Smooth muscle cell (in vitro differentiated cells): Measurements from ENCODE around the gene MAX. TPM values are rescaled to one million over a fixed set of nuclear protein-coding genes. Genes with fewer than 3 reads are reported as not detected.

ENCODE experiments used
- DNase-seq: peaks from one replicate; lab custom pipeline; 2025; ENCODE audit not compliant: unreplicated experiment; lab: John Stamatoyannopoulos, UW
- H2AFZ ChIP-seq: fragments of 200-600 bp; sonication (generic); 2 replicates; pipeline ENCODE4 v1.6.0; 2016; ENCODE audit warnings: antibody characterized with exemption, low read depth, mild to moderate bottlenecking
- H3F3A ChIP-seq: fragments of 200-600 bp; sonication (generic); 2 replicates; pipeline ENCODE4 v1.6.0; 2017; ENCODE audit warnings: antibody characterized with exemption, low read depth
- H3K27ac ChIP-seq: fragments of 200-600 bp; sonication (generic); 2 replicates; pipeline ENCODE4 v1.5.1; 2016; ENCODE audit warnings: low read depth, mild to moderate bottlenecking
- H3K27me3 ChIP-seq: fragments of 200-600 bp; sonication (generic); 2 replicates; pipeline ENCODE4 v1.6.1; 2016; ENCODE audit warnings: low read depth, mild to moderate bottlenecking
- H3K36me3 ChIP-seq: fragments of 200-600 bp; sonication (generic); 2 replicates; pipeline ENCODE4 v1.5.1; 2016; ENCODE audit warnings: low read depth
- H3K4me1 ChIP-seq: fragments of 200-600 bp; sonication (generic); 2 replicates; pipeline ENCODE4 v1.5.1; 2016; ENCODE audit warnings: low read depth
- H3K4me2 ChIP-seq: fragments of 200-600 bp; sonication (generic); 2 replicates; pipeline ENCODE4 v1.6.0; 2016; ENCODE audit warnings: mild to moderate bottlenecking
- H3K4me3 ChIP-seq: fragments of 200-600 bp; sonication (generic); 2 replicates; pipeline ENCODE4 v1.5.1; 2016; ENCODE audit warnings: mild to moderate bottlenecking
- H3K79me2 ChIP-seq: fragments of 200-600 bp; sonication (generic); 2 replicates; pipeline ENCODE4 v1.6.0; 2016; ENCODE audit warnings: low read depth, mild to moderate bottlenecking
- H3K9ac ChIP-seq: fragments of 200-600 bp; sonication (generic); 2 replicates; pipeline ENCODE4 v1.6.0; 2016; ENCODE audit warnings: low read depth
- H3K9me3 ChIP-seq: fragments of 200-600 bp; sonication (generic); replicated peaks from 2 replicates; pipeline ENCODE4 v1.5.1; 2016; ENCODE audit warnings: low read depth
- H4K20me1 ChIP-seq: fragments of 200-600 bp; sonication (generic); 2 replicates; pipeline ENCODE4 v1.6.0; 2016; ENCODE audit warnings: low read depth
- WGBS: methylation state at CpG from one replicate; pipeline ENCODE4 v1.1.7; 2016; ENCODE audit warnings: low lambda C conversion rate; 5-methylcytosine and 5-hydroxymethylcytosine counted together
- polyA plus RNA-seq: library from polyadenylated mRNA; unstranded; fragments of >200 nt; fragmentation: Nextera tagmentation; extraction: Ambion mirVana; gene quantifications from 2 replicates; pipeline ENCODE4 v1.2.1, GENCODE V29; 2016
- total RNA-seq: library from RNA; depleted of rRNA; stranded (reverse); fragments of >200 nt; gene quantifications from 2 replicates; pipeline ENCODE4 v1.2.3, GENCODE V29; 2014
- TF ChIP-seq, protein P1 (sequence below): fragments of 200-600 bp; sonication (generic); IDR thresholded peaks from 2 replicates; pipeline ENCODE4 v1.5.1; 2017; ENCODE audit warnings: borderline replicate concordance, mild to moderate bottlenecking, antibody characterized with exemption; ENCODE audit not compliant: insufficient read depth, poor library complexity, severe bottlenecking

The MAX gene
- total and polyA plus RNA-seq, 2 experiments from 2014 or later = 30.1 to 37.5 TPM

DNA sequence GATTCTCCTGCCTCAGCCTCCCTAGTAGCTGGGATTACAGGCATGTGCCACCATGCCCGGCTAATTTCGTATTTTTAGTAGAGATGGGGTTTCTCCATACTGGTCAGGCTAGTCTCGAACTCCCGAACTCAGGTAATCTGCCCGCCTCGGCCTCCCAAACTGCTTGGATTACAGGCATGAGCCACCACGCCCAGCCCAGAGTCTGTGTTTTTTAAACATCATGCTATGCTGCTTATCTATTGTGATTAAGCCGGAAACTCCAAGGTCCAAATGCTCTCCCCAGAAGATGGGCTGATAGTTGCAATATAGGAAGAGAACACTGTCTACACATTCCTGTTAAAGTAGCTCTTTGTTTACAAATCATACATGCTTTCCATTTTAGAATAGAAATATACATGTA is 30.5 kb upstream of the MAX start:
- Histone ChIP-seq H3K4me3 (no peak overlapping the region), H3K36me3 (no peaks in the 10 kb centered on the region), H3K27ac (no peak overlapping the region), H4K20me1 (no peaks in the 10 kb centered on the region), H3K4me1 (no peaks in the 10 kb centered on the region), H3K27me3 (no peaks in the 10 kb centered on the region), H3F3A (peaks cover 3% of the 10 kb centered on the region), H3K9ac (no peak overlapping the region), H2AFZ (no peak overlapping the region), H3K9me3 (no peaks in the 10 kb centered on the region), H3K4me2 (no peak overlapping the region), H3K79me2 (no peaks in the 10 kb centered on the region)
- DNase-seq = no peak
- WGBS = 94% methylated on average over 8 of the region's 8 CpGs
- TF ChIP-seq, protein P1, sequence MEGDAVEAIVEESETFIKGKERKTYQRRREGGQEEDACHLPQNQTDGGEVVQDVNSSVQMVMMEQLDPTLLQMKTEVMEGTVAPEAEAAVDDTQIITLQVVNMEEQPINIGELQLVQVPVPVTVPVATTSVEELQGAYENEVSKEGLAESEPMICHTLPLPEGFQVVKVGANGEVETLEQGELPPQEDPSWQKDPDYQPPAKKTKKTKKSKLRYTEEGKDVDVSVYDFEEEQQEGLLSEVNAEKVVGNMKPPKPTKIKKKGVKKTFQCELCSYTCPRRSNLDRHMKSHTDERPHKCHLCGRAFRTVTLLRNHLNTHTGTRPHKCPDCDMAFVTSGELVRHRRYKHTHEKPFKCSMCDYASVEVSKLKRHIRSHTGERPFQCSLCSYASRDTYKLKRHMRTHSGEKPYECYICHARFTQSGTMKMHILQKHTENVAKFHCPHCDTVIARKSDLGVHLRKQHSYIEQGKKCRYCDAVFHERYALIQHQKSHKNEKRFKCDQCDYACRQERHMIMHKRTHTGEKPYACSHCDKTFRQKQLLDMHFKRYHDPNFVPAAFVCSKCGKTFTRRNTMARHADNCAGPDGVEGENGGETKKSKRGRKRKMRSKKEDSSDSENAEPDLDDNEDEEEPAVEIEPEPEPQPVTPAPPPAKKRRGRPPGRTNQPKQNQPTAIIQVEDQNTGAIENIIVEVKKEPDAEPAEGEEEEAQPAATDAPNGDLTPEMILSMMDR = no peak

GRCh38 chr14:65131301-65131701 is 29.0 kb upstream of the MAX start:
- DNase-seq = no peak
- H3K4me2 ChIP-seq = no peak overlapping the region
- no peak overlapping the region for H2AFZ ChIP-seq
- WGBS = 67% methylated on average over 7 of the region's 7 CpGs
- no peak overlapping the region for H3K9ac ChIP-seq
- H3F3A ChIP-seq = no peaks in the 10 kb centered on the region
- TF ChIP-seq, protein P1 = no peak
- H3K27me3 ChIP-seq = no peaks in the 10 kb centered on the region
- H3K79me2 ChIP-seq = no peaks in the 10 kb centered on the region
- H3K9me3 ChIP-seq = no peaks in the 10 kb centered on the region
- H3K36me3 ChIP-seq = no peaks in the 10 kb centered on the region
- no peaks in the 10 kb centered on the region for H4K20me1 ChIP-seq
- no peak overlapping the region for H3K27ac ChIP-seq
- no peaks in the 10 kb centered on the region for H3K4me1 ChIP-seq
- no peak overlapping the region for H3K4me3 ChIP-seq

DNA sequence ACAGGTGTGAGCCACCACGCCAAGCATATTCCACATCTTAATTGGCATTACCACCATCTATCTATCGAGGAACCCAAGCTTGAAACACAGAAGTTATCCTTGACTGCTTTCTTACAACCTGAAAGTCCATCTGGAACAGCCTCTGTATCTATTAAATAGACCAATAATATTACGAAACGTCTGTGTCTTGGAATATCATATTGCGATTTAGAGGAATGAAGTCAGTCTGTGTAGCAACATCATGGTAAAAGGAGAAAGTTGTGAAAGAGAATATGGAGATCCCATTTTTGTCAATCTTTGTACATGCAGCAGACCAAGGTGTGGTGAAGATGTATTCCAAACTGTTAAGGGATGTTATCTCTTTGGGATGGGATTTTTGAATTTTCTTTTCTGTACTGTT is 25.8 kb upstream of the MAX start:
- TF ChIP-seq, protein P1 = no peak
- no peaks in the 10 kb centered on the region for H3K79me2 ChIP-seq
- no peak overlapping the region for H3K4me2 ChIP-seq
- no peak overlapping the region for H3K27ac ChIP-seq
- H2AFZ ChIP-seq = no peak overlapping the region
- no peaks in the 10 kb centered on the region for H3K36me3 ChIP-seq
- no peaks in the 10 kb centered on the region for H3K9me3 ChIP-seq
- no peak for DNase-seq
- H3K9ac ChIP-seq = no peak overlapping the region
- H3F3A ChIP-seq = no peaks in the 10 kb centered on the region
- no peaks in the 10 kb centered on the region for H3K4me1 ChIP-seq
- H3K27me3 ChIP-seq = no peaks in the 10 kb centered on the region
- H4K20me1 ChIP-seq = no peaks in the 10 kb centered on the region
- 84% methylated on average over 5 of the region's 5 CpGs for WGBS
- no peak overlapping the region for H3K4me3 ChIP-seq
